Common myeloid progenitor, CD34-positive (primary cell): ENCODE results near the gene ABLIM2.

ENCODE experiments used
- CTCF ChIA-PET: fragments of 350-600 bp; sonication (Branson Sonifier 250); formaldehyde crosslinking; loops from one replicate; lab custom pipeline; 2021; ENCODE audit warnings: antibody characterized with exemption; lab: Charles Lee
- POLR2A ChIA-PET: fragments of 350-600 bp; sonication (Branson Sonifier 250); formaldehyde crosslinking; loops from one replicate; lab custom pipeline; 2021; ENCODE audit warnings: antibody characterized with exemption; lab: Charles Lee
- DNase-seq, 3 donors: peaks; one replicate each; pipeline versions ENCODE4 v3.0.0 to v3.0.0-alpha.2; 2013
- H3K27ac ChIP-seq, 2 experiments: 1 replicate in 1 of 2; 2 replicates in 1 of 2; pipeline ENCODE4 v1.7.0; 2013; ENCODE audit warnings: inconsistent platforms in 2 of 2, low read length in 2 of 2, mild to moderate bottlenecking in 2 of 2, low read depth in 1 of 2, moderate library complexity in 1 of 2; ENCODE audit not compliant: severe bottlenecking in 2 of 2, insufficient read depth in 1 of 2, poor library complexity in 1 of 2
- H3K27me3 ChIP-seq, 5 experiments: replicated peaks in 2 of 5; 1 replicate in 3 of 5; 2 replicates in 2 of 5; pipeline versions ENCODE4 v1.6.1 to v1.7.0; 2013; ENCODE audit warnings: low read length in 4 of 5, mild to moderate bottlenecking in 2 of 5, moderate library complexity in 2 of 5, inconsistent platforms in 1 of 5; ENCODE audit not compliant: insufficient read depth in 5 of 5, control insufficient read depth in 4 of 5
- H3K36me3 ChIP-seq, 4 experiments: 1 replicate in 2 of 4; 2 replicates in 2 of 4; pipeline versions ENCODE4 v1.6.1 to v1.7.0; 2013; ENCODE audit warnings: low read length in 3 of 4, control low read depth in 1 of 4, mild to moderate bottlenecking in 1 of 4; ENCODE audit not compliant: control insufficient read depth in 4 of 4, insufficient read depth in 4 of 4
- H3K4me1 ChIP-seq, 4 experiments: 1 replicate in 3 of 4; 2 replicates in 1 of 4; pipeline versions ENCODE4 v1.6.1 to v1.7.1; 2013; ENCODE audit warnings: low read length in 3 of 4, mild to moderate bottlenecking in 3 of 4, control low read depth in 1 of 4, inconsistent platforms in 1 of 4, moderate library complexity in 1 of 4; ENCODE audit not compliant: control insufficient read depth in 4 of 4, insufficient read depth in 4 of 4; ENCODE audit errors: control extremely low read depth in 1 of 4
- H3K4me3 ChIP-seq, 7 experiments: 1 replicate in 4 of 7; 2 replicates in 3 of 7; pipeline versions ENCODE4 v1.5.1 to v1.7.0; 2013; ENCODE audit warnings: mild to moderate bottlenecking in 7 of 7, low read length in 6 of 7, moderate library complexity in 6 of 7, inconsistent platforms in 2 of 7, low read depth in 2 of 7, control low read depth in 1 of 7; ENCODE audit not compliant: insufficient read depth in 4 of 7, control insufficient read depth in 1 of 7; ENCODE audit errors: extremely low read depth in 1 of 7
- H3K9me3 ChIP-seq, 5 experiments: 1 replicate in 4 of 5; 2 replicates in 1 of 5; pipeline versions ENCODE4 v1.6.1 to v1.7.1; 2013; ENCODE audit warnings: low read length in 4 of 5, mild to moderate bottlenecking in 2 of 5, inconsistent platforms in 1 of 5, low read depth in 1 of 5, moderate library complexity in 1 of 5; ENCODE audit not compliant: control insufficient read depth in 4 of 5, insufficient read depth in 2 of 5; ENCODE audit errors: control extremely low read depth in 1 of 5
- WGBS: methylation state at CpG from one replicate; pipeline ENCODE4 v1.1.5; 2013; ENCODE audit not compliant: insufficient coverage; 5-methylcytosine and 5-hydroxymethylcytosine counted together

ABLIM2 gene

DNA sequence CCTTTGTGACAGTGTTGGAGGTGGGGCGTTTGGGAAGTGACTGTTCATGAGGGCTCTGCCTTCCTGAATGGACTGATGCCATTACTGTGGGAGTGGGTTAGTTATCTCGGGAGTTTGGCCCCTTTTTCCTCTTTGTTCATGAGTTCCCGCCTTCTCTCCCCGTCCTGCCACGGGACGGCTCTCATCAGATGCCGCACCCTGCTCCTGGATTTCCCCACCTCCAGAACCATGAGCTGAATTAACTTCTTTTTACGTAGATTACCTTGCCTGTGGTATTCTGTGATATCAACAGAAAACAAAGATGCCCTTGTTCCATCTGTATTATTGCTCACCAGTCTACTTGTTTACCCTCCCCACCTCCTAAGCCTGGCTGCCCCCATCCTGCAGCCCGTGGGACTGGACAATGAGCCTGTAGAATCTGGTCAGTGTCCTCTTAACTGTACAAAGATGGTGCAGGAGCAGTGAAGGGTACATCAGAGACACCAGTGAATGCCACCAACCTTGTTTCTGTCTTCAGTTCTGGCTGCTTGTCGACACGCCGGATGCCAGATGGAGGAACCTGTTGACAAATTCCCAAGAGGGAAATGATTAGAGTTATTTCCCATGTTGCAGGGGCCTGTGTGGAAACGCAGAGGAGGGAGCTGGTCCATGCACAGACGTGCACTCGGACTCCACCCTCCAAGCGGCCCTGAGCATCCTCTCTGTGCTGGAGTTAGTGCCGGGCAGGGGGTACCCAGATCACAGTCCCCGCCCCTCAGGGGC lies 104.7 kb downstream of the ABLIM2 start:
- no peak overlapping the region for H3K4me3 ChIP-seq
- peaks cover 0 to 34% (median 13%) of the 10 kb centered on the region in 5 experiments for H3K9me3 ChIP-seq
- no peak for DNase-seq
- H3K27ac ChIP-seq: no peak overlapping the region
- ChIA-PET POLR2A (no interaction called here), CTCF (interaction anchor here (0.8 kb wide), 1 partner anchor 26 kb away, joined by 3 read pairs; no protein-coding TSS in a partner anchor)
- WGBS: 97% methylated on average over 15 of the region's 18 CpGs
- H3K27me3 ChIP-seq: peaks cover 0 to 65% (median 15%) of the 10 kb centered on the region in 5 experiments
- no peaks in the 10 kb centered on the region for H3K36me3 ChIP-seq
- no peaks in the 10 kb centered on the region for H3K4me1 ChIP-seq

GRCh38 chr4:8052160-8052691 lies 106.4 kb downstream of the ABLIM2 start:
- WGBS: 79% methylated on average over 9 of the region's 9 CpGs
- Histone ChIP-seq H3K36me3 (no peaks in the 10 kb centered on the region), H3K27me3 (peaks cover 0 to 79% (median 18%) of the 10 kb centered on the region in 5 experiments), H3K4me3 (no peak overlapping the region), H3K27ac (no peak overlapping the region), H3K9me3 (peaks cover 0 to 18% (median 13%) of the 10 kb centered on the region in 5 experiments), H3K4me1 (no peaks in the 10 kb centered on the region)
- ChIA-PET CTCF (no interaction called here), POLR2A (no interaction called here)
- DNase-seq: no peak

- H3K4me1 ChIP-seq: no peaks in the 10 kb centered on the region
- 71% methylated on average over 4 of the region's 7 CpGs for WGBS
Measured at GRCh38 chr4:8051644-8052043, 107.0 kb downstream of the ABLIM2 start.

DNA sequence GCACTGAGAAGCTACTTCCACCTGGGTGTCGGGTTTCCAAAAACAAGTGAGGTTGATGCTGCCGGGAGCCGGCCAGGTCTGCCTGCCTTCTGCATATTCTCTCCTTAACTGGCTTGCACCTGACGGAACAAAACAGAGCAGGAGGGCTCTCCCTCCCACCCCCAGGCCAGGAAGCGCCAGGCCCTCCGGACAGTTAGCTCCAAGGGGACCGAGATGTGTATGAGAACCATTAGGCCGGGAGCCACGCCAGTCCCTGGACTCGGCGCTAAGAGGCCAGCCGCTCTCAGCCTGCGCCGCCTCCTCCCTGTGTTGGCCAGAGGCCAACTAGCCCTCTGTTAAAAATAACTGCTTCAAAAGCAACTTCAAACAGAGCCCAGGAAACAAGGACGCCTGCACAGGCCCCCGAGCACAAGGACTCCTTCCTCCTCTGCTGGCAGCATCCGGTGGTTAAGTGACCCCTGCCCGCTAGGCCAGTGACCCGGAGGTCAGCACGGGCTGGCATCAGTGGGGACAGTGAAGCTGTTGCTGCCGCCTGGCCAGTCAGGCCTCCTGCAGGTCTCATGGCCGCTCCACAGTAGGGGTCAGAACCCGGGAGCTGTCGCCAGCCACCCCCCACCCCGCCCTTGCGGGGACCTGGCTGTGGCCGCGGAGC lies 107.9 kb downstream of the ABLIM2 start:
- Histone ChIP-seq H3K27ac (no peak overlapping the region), H3K9me3 (peaks cover 0 to 18% (median 13%) of the 10 kb centered on the region in 5 experiments), H3K36me3 (no peaks in the 10 kb centered on the region), H3K27me3 (peaks cover 0 to 92% (median 19%) of the 10 kb centered on the region in 5 experiments), H3K4me3 (no peak overlapping the region), H3K4me1 (no peaks in the 10 kb centered on the region)
- no peak for DNase-seq
- ChIA-PET POLR2A (no interaction called here), CTCF (no interaction called here)
- WGBS: 22% methylated on average over 25 of the region's 28 CpGs

More at GRCh38 chr4:8051644-8052043, 107.0 kb downstream of the ABLIM2 start:
- H3K27ac ChIP-seq: no peak overlapping the region
- DNase-seq: no peak
- H3K9me3 ChIP-seq: peaks cover 0 to 18% (median 13%) of the 10 kb centered on the region in 5 experiments
- ChIA-PET POLR2A (no interaction called here), CTCF (interaction anchor here (0.6 kb wide), 1 partner anchor 11 kb away, joined by 3 read pairs; no protein-coding TSS in a partner anchor)
- no peaks in the 10 kb centered on the region for H3K36me3 ChIP-seq
- no peak overlapping the region for H3K4me3 ChIP-seq
- peaks cover 0 to 82% (median 19%) of the 10 kb centered on the region in 5 experiments for H3K27me3 ChIP-seq

DNA sequence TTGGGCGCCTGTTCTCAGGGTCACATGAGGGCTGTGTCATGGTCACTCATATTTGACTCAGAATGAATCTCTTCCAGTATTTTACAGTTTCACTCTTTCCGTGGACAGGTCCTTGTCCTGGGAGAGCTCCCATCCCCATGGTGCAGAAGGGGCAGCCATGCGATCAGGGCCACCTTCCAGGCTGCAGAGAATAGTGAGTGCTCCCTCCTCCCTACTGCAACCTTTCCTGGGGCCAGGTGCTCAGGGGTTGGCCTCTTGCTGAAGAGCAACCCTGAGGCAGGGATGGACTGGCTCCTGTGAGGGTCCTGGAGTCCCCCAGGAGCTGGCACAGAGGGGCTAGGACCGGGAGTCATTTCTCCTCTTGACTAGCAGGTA lies 108.4 kb downstream of the ABLIM2 start:
- no peak overlapping the region for H3K27ac ChIP-seq
- DNase-seq: no peak
- H3K4me1 ChIP-seq: no peaks in the 10 kb centered on the region
- CTCF ChIA-PET: no interaction called here
- H3K27me3 ChIP-seq: peaks cover 0 to 97% (median 19%) of the 10 kb centered on the region in 5 experiments
- H3K36me3 ChIP-seq: no peaks in the 10 kb centered on the region
- POLR2A ChIA-PET: no interaction called here
- 47% methylated on average over 4 of the region's 4 CpGs for WGBS
- H3K4me3 ChIP-seq: no peak overlapping the region
- peaks cover 0 to 13% (median 9%) of the 10 kb centered on the region in 5 experiments for H3K9me3 ChIP-seq

- Histone ChIP-seq H3K27me3 (peaks cover 0 to 99% (median 21%) of the 10 kb centered on the region in 5 experiments), H3K4me1 (no peaks in the 10 kb centered on the region), H3K27ac (no peak overlapping the region), H3K9me3 (peaks cover 0 to 5% (median under 1%) of the 10 kb centered on the region in 5 experiments), H3K4me3 (no peak overlapping the region), H3K36me3 (no peaks in the 10 kb centered on the region)
- ChIA-PET CTCF (no interaction called here), POLR2A (no interaction called here)
- no peak for DNase-seq
- 81% methylated on average over 15 of the region's 18 CpGs for WGBS
Measured at GRCh38 chr4:8048856-8049676, 109.5 kb downstream of the ABLIM2 start.
